ENCODE data around the gene DSCAML1.
A peak's percentile ranks its signal among the peaks of the same experiment; 100 is the strongest.

DSCAML1 gene

GRCh38 chr11:117481885-117482284, 315.1 kb downstream of the DSCAML1 start:
- no peak for DNase-seq

- no peak for DNase-seq
Measured at GRCh38 chr11:117481036-117481435, 316.0 kb downstream of the DSCAML1 start.

- DNase-seq = no peak
Measured at GRCh38 chr11:117480221-117480620, 316.8 kb downstream of the DSCAML1 start.

GRCh38 chr11:117479372-117479771, 317.6 kb downstream of the DSCAML1 start:
- DNase-seq = peak; percentile 39 to 49

GRCh38 chr11:117478926-117479325, 318.1 kb downstream of the DSCAML1 start:
- DNase-seq = no peak

GRCh38 chr11:117478126-117478860, 318.7 kb downstream of the DSCAML1 start:
- no peak for DNase-seq

GRCh38 chr11:117477721-117478120, 319.3 kb downstream of the DSCAML1 start:
- DNase-seq = no peak

- DNase-seq = no peak
Measured at GRCh38 chr11:117476531-117477142, 320.4 kb downstream of the DSCAML1 start.

GRCh38 chr11:117475716-117476530, 321.1 kb downstream of the DSCAML1 start:
- DNase-seq = no peak

- DNase-seq = no peak
Measured at GRCh38 chr11:117473481-117474091, 323.4 kb downstream of the DSCAML1 start.

- no peak for DNase-seq
Measured at GRCh38 chr11:117471776-117472175, 325.2 kb downstream of the DSCAML1 start.

GRCh38 chr11:117470576-117470975, 326.4 kb downstream of the DSCAML1 start:
- no peak for DNase-seq

GRCh38 chr11:117468888-117469287, 328.1 kb downstream of the DSCAML1 start:
- no peak for DNase-seq

GRCh38 chr11:117467770-117468169, 329.2 kb downstream of the DSCAML1 start:
- no peak for DNase-seq

- no peak for DNase-seq
Measured at GRCh38 chr11:117466966-117467365, 330.1 kb downstream of the DSCAML1 start.

GRCh38 chr11:117465236-117465997, 331.6 kb downstream of the DSCAML1 start:
- no peak for DNase-seq

- no peak for DNase-seq
Measured at GRCh38 chr11:117464778-117465177, 332.2 kb downstream of the DSCAML1 start.

GRCh38 chr11:117462864-117463247, 334.2 kb downstream of the DSCAML1 start:
- DNase-seq = no peak

GRCh38 chr11:117462183-117462863, 334.7 kb downstream of the DSCAML1 start:
- DNase-seq = no peak

GRCh38 chr11:117461396-117462182, 335.4 kb downstream of the DSCAML1 start:
- DNase-seq = no peak

- no peak for DNase-seq
Measured at GRCh38 chr11:117459979-117460300, 337.1 kb downstream of the DSCAML1 start.

Data from activated T-cell treated with anti-CD3 and anti-CD28 coated beads, Interleukin-2, amount 50 U/mL, for 48 hours (primary cell).